ENCODE measurements around the gene ZNF17.
"Not testable (repeated sequence)": the region's sequence is repeated elsewhere in the genome, so short reads cannot be mapped to it uniquely, and the experiment has no call there.

The ZNF17 gene

DNA sequence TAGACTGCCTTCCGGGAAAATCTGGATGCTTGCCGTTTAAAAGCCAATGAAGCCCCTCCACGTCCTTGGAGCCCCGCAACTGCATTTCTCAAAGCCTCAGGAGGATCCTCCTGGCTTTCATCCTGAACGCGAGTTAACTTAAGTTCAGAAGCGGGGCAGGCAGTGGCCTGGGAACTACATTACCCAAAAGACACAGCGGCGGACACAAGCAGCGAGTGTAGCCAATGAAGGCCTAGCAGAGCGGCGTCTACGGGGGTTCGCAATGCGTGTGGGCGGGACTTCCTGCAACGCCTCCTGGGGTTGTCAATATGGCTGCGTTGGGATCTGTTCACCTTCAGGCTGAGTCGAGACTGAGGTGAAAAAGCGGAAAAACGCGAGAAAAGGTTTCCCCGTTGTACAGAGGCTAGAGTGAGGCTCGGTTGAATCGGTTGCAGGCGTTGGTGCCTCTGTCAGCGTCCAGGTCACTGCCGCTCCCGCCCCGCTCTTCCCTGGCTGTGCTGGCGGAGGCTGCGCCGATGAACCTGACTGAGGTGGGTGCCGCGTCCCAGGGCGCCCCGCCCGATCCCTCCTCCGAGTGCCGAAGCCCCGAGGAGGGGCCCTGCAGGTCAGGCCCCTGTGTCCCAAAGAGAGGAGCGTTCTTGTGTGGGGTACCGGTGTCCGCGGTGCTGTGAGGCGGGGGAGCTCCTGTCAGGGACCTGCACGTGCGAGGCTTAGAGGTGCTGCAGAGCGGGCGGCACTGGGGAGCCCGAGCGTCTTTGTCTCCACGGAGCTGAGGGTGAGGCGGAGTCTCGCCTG is at the start of gene ZNF17:
TSS of gene ZNF17 (plus strand) at position 285 of the 795 bp plus-strand sequence. CDS start 2,455 bp downstream, outside the sequence.
- peak; percentile 89 to 93 for DNase-seq

DNA sequence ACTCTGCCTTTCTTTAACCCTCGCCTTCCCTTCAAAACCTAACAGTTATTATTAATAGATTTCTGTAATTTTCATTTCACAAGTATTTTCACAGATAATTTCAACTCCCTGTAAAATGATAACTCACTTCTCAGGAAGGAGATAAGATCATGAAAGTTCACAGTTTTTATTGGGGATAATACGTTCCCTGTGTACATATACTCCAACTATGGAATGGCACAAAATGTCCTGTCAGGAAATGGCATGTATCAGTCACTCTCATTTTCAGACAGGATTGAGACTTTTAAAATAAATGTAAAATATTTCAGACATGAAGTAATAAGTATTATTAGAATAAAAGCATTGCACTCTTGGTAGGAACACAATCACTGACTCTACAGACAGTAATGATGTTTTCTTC is 48.5 kb upstream of the ZNF17 start:
- DNase-seq, result no peak

DNA sequence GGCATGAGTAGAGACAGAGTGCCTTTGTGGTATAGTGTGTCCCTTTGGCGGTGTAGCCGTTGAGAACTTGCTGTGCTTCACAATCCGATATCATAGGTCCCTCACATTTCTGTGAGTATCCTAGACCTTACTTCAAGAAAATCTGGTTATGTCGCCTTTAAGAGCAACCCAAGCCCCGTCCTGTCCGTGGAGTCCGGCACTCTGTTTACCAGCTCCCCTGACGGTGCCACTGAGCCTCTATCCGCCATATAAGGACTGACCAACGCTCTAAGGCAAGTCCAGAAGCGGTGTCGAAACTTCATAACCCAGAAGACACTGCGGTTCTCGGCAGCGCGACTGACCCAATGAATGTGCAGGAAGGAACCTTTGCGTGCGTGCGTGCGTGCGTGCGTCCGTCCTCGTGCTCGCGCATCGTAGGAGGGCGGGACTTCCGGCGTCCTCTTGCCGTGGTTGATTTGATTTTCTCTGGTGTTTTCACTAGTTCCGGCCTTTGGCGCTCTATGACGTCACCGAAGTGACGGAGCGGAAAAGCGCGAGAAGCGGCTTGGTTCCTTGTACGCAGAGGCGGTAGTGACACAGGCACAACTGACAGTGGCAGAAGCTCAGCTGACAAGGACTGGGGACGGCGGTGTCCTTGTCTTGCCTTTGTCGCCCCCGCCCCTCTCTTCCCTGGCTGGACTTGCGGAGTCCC is 47.8 kb upstream of the ZNF17 start, which contains the start of the genes TRAPPC2B and ZNF547:
TSS of gene TRAPPC2B (plus strand) at position 555 of the 691 bp plus-strand sequence. CDS start 1,283 bp downstream, outside the sequence.
TSS of gene ZNF547 (plus strand) at position 555 of the 691 bp plus-strand sequence. CDS start 5,005 bp downstream, outside the sequence.
- DNase-seq, result peak; percentile 96 to 99

DNA sequence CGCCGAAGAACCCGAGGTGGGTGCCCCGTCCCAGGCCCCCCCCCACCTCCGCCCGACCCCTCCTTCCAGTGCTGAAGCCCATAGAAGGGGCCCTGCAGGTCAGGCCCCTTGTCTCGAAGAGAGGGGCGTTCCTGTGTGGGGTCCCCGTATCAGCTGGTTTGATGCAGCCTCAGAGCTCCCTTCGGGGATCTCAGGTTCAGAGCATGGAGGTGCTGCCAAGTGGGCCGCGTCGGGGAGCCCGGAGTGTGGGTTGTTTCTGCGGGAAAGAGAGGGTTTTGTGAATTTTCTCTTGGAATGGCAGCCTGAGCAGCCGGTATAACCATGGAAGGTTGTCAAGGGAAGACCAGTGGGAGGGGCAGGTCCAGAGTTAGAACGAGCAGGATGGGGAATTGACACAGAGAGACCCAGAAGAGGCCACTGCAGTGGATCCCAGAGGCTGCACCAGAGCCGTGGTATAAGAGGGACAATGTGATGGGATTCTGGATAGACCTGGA is 47.2 kb upstream of the ZNF17 start:
- no peak for DNase-seq

DNA sequence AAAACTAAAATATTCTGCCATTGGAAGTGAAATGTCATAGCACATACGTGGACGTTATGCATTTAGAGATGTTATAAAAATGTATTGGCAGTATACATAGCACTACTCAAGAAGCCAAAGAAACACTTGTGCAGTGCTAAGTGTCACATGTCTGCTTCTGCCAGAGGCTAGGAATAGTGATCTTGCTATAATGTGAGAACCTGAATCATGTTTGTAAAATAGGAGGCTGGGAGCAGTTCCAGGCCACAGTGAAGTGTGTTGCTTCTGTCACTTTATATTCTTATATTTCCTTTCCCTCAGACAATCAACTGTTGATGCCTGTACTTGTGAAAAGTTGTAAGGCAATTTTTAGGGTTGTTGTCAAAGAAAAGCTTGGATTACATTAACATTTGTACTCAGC is 44.2 kb upstream of the ZNF17 start:
- DNase-seq, result no peak

DNA sequence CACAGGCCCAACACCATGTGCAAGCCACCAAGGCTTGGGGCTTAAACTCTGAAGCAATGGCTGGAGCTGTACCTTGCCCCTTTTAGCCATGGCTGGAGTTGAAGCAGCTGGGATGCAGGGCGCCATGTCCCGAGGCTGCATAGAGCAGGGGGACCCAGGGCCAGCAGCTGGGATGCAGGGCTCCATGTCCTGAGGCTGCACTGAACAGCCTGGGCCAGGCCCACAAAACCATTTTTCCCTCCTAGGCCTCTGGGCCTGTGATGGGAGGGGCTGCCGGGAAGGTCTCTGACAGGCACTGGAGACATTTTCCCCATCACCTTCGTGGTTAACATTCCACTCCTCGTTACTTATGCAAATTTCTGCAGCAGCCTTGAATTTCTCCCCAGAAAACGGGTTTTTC is 36.8 kb upstream of the ZNF17 start:
- DNase-seq, result no peak

DNA sequence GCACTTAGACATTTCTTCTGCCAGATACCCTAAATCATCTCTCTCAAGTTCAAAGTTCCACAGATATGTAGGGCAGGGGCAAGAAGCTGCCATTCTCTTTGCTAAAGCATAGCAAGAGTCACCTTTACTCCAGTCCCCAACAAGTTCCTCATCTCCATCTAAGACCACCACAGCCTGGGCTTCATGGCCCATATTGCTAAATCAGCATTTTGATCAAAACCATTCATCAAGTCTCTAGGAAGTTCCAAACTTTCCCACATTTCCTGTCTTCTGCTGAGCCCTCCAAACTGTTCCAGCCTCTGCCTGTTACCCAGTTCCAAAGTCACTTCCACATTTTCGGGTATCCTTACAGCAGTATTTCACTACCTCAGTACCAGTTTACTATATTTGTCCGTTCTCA is 36.3 kb upstream of the ZNF17 start:
- not testable (repeated sequence) for DNase-seq

DNA sequence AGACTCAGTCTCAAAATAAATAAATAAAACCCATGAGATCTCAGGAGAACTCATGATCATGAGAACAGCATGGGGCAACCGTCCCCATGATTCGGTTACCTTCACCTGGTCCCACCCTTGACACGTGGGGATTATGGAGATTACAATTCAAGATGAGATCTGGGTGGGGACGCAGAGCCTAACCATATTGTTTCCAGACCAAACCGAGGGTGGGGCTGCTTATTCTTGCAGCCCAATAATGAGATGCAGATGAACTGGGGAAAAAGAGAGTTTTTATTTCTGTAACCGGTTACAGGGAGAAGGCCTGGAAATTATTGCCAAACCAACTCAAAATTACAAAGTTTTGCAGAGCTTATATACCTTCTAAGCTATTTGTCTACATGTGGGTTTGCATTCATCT is 34.8 kb upstream of the ZNF17 start:
- no peak for DNase-seq

DNA sequence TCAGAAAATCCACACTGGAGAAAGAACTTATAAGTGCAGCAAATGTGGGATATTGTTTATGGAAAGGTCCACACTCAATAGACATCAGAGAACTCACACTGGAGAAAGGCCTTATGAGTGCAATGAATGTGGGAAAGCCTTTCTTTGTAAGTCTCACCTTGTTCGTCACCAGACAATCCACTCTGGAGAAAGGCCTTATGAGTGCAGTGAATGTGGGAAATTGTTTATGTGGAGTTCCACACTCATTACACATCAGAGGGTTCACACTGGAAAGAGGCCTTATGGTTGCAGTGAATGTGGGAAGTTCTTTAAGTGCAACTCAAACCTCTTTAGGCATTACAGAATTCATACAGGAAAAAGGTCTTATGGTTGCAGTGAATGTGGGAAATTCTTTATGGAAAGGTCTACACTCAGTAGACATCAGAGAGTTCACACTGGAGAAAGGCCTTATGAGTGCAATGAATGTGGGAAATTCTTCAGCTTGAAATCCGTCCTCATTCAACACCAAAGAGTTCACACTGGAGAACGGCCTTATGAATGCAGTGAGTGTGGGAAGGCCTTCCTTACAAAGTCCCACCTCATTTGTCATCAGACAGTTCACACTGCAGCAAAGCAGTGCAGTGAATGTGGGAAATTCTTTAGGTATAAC is 33.3 kb upstream of the ZNF17 start:
- DNase-seq, result no peak

DNA sequence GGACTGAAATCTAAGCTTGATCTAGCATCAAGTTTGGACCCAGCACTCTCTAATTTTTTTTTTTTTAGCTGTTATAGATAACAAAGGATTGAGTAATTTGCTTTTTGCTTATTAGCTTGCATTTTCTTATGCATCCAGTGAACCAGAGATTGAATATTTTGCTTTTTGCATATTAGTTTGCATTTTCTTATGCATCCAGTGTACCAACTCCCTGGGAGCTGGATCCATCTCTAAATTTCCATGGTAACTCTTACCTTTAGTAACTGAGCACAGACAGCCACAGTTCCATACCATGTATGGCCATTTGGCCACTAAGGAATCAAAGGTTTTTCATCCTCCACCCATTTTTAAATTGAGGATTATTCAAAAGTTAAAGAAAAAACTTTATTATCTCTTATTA is 30.0 kb upstream of the ZNF17 start:
- no peak for DNase-seq

DNA sequence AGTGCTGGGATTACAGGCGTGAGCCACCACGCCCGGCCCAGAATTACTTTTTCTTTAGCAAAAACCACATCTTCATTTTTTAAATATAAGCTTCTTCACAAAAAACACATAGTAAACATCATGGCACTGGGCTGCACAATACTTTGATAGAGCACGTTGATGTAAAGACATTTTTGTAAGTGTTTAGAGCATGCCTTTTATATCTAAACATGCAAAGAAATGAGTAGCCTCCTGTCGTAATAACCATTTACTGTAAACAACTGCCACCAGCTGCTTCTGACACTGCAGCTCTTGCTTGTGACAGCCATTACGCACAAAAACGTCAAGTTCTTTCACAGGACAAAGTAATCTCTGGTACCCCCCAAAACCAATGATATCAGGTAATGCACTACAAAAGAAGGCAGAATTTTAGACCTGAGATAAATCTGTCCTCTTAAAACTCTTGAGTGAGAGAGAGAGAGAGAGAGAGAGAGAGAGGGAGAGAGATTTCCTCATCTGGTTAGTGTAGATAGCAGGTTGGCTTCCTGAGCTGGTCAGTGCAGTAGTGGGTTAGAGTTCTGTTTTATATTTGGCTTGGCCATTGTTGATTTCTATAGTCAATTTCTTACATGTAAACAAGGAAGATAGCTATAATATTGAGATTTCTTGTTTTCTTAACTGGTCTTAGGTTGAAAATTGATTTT is 28.0 kb upstream of the ZNF17 start:
- no peak for DNase-seq

DNA sequence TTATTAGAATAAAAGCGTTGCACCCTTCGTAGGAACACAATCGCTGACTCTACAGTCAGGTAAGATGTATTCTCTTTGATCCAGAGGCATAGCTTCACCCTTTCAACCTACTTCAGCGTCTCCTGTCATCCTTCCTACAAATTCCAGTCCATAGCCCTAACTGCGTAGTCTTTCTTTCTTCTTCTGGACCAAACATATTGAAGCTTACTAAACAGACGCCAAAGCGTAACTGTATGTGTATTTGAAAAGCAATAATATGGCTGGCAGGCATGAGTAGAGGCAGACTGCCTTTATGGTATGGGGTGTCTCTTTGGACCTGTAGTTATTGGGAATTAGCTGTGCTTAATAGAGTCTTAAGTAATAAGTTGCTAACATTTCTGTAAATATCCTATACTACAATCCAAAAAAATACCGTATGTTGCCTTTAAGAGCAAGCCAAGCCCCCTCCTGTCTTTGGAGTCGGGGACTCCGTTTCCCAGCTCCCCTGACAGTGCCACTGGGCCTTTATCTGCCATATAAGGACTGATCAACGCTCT is 21.7 kb upstream of the ZNF17 start:
- no peak for DNase-seq

DNA sequence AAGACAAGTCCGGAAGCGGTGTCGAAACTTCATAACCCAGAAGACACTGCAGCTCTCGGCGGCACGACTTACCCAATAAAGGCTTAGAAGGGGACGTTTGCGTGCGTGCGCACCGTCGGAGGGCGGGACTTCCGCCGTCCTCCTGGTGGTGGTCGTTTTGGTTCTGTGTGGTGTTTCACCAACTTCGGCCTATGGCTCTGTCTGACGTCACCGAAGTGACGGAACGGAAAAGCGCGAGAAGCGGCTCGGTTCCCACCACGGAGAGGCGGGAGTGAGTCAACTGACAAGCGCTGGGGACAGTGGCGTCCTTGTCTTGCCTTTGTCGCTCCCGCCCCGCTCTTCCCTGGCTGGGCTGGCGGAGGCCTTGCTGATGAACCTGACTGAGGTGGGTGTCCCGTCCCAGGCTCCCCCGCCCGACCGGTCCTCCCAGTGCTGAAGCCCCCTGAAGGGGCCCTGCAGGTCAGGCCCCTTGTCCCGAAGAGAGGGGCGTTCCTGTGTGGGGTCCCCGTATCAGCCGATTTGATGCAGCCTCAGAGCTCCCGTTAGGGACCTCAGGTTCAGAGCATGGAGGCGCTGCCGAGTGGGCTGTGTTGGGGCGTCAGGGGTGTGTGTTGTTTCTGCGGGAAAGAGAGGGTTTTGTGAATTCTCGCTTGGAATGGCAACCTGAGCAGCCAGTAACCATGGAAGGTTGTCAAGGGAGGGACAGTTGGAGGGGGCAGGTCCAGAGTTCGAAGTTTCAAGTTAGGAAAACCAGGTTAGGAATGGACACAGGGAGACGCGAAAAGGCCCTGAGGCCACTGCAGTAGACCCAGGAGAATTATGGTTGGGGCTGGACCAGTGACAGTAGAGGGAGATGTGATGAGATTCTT is 21.0 kb upstream of the ZNF17 start, which contains the start of gene ZNF548:
TSS of gene ZNF548 (plus strand) at position 125 of the 869 bp plus-strand sequence. CDS start at position 371, 246 bp downstream.
- peak; percentile 92 to 98 for DNase-seq

DNA sequence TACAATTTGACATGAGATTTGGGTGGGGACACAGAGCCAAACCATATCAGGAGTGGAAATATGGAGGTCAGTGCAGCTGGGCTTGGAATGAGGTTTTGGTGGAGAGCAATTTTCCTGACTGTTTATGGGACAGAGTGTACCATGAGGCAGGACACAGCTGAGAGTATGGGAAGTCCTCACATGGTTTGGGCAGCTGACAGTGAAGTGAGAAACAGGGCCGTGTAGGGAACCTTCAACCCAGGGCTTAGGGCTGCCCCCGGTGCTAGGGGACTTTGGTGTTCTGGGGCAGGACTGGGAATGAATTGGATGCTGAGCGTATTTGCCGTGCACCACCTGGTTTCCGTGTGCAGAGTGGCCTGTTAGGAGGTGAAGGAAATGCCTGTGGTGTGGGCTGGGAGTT is 15.3 kb upstream of the ZNF17 start:
- DNase-seq, result no peak

DNA sequence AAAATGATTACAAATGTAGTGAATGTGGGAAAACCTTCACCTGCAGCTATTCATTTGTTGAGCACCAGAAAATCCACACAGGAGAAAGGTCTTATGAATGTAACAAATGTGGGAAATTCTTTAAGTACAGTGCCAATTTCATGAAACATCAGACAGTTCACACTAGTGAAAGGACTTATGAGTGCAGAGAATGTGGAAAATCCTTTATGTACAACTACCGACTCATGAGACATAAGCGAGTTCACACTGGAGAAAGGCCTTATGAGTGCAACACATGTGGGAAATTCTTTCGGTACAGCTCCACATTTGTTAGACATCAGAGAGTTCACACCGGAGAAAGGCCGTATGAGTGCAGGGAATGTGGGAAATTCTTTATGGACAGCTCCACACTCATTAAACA is 12.1 kb upstream of the ZNF17 start:
- DNase-seq, result no peak

DNA sequence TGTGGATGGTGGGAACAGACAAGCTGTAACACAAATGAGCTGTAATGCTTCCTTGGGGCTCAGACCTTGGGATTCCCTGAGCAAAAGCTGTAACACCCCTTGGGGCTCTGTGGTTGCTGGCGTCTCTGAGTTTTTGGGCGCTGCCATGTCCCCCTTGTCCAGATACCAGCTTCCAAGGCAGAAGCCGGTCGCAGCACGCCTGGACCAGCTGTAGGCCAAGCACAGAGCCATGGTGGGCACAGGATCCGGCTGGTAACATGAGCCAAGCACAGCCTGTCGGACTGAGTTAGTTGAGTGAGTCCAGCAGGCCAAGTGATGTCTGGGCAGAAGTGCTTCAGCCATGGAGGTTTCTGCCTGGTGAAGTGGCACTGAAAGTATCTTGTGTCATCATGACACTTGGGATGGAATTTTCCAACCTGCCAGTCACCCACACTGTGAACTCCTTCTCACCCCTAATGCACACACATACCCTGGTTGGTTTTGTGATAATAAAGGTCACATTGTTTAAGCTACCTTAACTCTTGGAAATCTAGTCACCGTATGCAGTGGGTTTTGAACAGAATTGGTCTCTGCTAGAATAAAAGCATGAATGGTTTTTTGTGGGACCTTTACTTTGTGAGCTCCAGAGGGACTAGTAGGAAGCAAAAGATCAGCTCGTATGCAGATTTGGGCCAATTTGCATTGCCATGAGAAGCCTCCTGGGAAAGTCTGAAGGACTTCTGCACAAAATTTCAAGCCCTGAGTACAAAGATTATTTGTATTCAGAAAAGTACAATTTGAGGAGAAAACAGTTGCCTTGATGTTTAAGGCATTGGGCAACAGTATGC is 7.0 kb upstream of the ZNF17 start:
- DNase-seq, result no peak

DNA sequence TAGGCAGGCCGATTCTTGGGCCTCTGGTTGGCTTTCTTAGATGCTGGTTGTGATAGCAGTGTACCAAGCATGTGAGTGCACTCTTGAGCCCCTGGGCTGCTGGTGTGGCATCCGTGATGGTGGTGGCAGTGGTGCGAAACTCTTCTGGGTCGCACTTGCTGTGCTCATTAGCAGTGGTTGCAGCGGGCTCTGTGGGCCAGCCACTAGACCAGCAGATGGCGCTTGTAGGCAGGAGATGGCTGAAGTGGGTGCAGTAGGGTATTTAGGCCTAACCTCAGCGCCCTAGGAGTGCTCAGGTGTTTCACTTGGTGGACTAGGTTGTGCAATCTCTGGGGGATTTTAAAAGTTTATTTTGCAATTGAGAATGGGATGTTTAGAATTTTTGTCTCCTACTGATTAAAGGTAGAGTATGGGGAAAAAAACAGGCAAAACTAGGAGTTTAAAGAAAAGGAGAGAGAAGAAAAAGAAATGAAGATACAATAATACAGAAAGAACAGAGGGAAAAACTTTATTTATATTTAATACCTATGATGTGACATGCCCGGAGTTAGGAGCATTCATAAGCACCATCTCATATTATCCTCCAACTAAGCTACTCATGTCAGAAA is 4.3 kb upstream of the ZNF17 start:
- peak; percentile 61 to 68 for DNase-seq

DNA sequence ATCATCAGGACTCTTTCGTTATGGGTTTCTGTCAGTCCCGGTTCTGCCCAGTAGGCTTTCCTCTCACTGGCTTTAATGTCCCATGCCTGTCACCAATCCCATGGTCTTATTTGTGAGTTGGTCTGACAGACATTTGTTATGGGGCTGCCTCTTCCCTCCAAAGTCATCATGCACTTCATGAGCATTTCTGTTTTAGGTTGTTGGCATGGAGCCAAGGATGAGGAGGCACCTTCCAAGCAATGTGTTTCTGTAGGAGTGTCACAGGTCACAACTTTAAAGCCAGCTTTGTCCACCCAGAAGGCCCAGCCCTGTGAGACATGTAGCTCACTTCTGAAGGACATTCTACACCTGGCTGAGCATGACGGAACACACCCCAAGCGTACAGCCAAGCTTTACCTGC is 8.5 kb downstream of the ZNF17 start:
- no peak for DNase-seq

DNA sequence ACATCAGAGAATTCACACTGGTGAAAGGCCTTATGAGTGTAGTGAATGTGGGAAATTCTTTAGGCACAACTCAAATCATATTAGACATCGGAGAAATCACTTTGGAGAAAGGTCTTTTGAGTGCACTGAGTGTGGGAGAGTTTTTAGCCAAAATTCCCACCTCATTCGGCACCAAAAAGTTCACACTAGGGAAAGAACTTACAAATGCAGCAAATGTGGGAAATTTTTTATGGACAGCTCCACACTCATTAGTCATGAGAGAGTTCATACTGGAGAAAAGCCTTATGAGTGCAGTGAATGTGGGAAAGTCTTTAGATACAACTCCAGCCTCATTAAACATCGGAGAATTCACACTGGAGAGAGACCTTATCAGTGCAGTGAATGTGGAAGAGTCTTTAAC is 10.1 kb downstream of the ZNF17 start:
- no peak for DNase-seq

Measured in stimulated activated CD4-positive, alpha-beta T cell treated with anti-CD3 and anti-CD28 coated beads, Interleukin-4, amount 100 ng/mL, for 4 hours (primary cell).